DOHH2 (cell line): Measurements from ENCODE around the gene SCAPER.

Experiments used
- H3F3A ChIP-seq: fragments of 200-600 bp; sonication (generic), shearing (Covaris generic); 2 replicates; pipeline ENCODE4 v1.6.0; 2016; ENCODE audit warnings: antibody characterized with exemption, mild to moderate bottlenecking; ENCODE audit not compliant: control insufficient read depth, insufficient read depth
- H3K27ac ChIP-seq: fragments of 200-600 bp; sonication (generic); 2 replicates; pipeline ENCODE4 v1.5.1; 2014; ENCODE audit warnings: low read depth, mild to moderate bottlenecking, low read length, moderate library complexity
- H3K27me3 ChIP-seq: fragments of 200-600 bp; sonication (generic); 2 replicates; pipeline ENCODE4 v1.6.1; 2014; ENCODE audit warnings: mild to moderate bottlenecking, low read length, mixed read lengths; ENCODE audit not compliant: control insufficient read depth
- H3K36me3 ChIP-seq: fragments of 200-600 bp; sonication (generic); 2 replicates; pipeline ENCODE4 v1.6.1; 2014; ENCODE audit warnings: mild to moderate bottlenecking, low read length, moderate library complexity, mixed read lengths; ENCODE audit not compliant: control insufficient read depth
- H3K4me1 ChIP-seq: fragments of 200-600 bp; sonication (generic); 2 replicates; pipeline ENCODE4 v1.6.1; 2014; ENCODE audit warnings: mild to moderate bottlenecking, low read length, mixed read lengths; ENCODE audit not compliant: control insufficient read depth
- H3K4me2 ChIP-seq: fragments of 200-600 bp; sonication (generic); 2 replicates; pipeline ENCODE4 v1.6.0; 2014; ENCODE audit warnings: mild to moderate bottlenecking, low read length, moderate library complexity
- H3K4me3 ChIP-seq: fragments of 200-600 bp; sonication (generic); 2 replicates; pipeline ENCODE4 v1.5.1; 2014; ENCODE audit warnings: mild to moderate bottlenecking, low read length, mixed read lengths
- H3K79me2 ChIP-seq: fragments of 200-600 bp; sonication (generic); 2 replicates; pipeline ENCODE4 v1.6.1; 2014; ENCODE audit warnings: mild to moderate bottlenecking, low read length, mixed read lengths; ENCODE audit not compliant: control insufficient read depth
- H3K9me2 ChIP-seq: fragments of 200-600 bp; sonication (generic); replicated peaks from 2 replicates; pipeline ENCODE4 v1.6.1; 2014; ENCODE audit warnings: mild to moderate bottlenecking, low read length, mixed read lengths; ENCODE audit not compliant: control insufficient read depth
- H3K9me3 ChIP-seq: fragments of 200-600 bp; sonication (generic); 2 replicates; pipeline ENCODE4 v1.6.1; 2014; ENCODE audit warnings: antibody characterized with exemption, low read length, mixed read lengths; ENCODE audit not compliant: control insufficient read depth, insufficient read depth
- H4K20me1 ChIP-seq: fragments of 200-600 bp; sonication (generic); 2 replicates; pipeline ENCODE4 v1.6.0; 2014; ENCODE audit warnings: low read depth, mild to moderate bottlenecking, antibody characterized with exemption, low read length, moderate library complexity; ENCODE audit not compliant: control insufficient read depth, insufficient read depth
- EZH2phosphoT487 ChIP-seq: fragments of 200-600 bp; sonication (generic); IDR thresholded peaks from 2 replicates; pipeline ENCODE4 v1.6.1; 2017; ENCODE audit warnings: borderline replicate concordance, mild to moderate bottlenecking, antibody characterized with exemption, low read length, moderate library complexity, mixed read lengths
- TF ChIP-seq, protein P1 (sequence below): fragments of 200-600 bp; sonication (generic); IDR thresholded peaks from one replicate; pipeline ENCODE4 v1.5.1; 2014; ENCODE audit warnings: antibody characterized with exemption, mild to moderate bottlenecking, low read depth, low read length; ENCODE audit not compliant: poor library complexity, severe bottlenecking

Gene SCAPER

DNA sequence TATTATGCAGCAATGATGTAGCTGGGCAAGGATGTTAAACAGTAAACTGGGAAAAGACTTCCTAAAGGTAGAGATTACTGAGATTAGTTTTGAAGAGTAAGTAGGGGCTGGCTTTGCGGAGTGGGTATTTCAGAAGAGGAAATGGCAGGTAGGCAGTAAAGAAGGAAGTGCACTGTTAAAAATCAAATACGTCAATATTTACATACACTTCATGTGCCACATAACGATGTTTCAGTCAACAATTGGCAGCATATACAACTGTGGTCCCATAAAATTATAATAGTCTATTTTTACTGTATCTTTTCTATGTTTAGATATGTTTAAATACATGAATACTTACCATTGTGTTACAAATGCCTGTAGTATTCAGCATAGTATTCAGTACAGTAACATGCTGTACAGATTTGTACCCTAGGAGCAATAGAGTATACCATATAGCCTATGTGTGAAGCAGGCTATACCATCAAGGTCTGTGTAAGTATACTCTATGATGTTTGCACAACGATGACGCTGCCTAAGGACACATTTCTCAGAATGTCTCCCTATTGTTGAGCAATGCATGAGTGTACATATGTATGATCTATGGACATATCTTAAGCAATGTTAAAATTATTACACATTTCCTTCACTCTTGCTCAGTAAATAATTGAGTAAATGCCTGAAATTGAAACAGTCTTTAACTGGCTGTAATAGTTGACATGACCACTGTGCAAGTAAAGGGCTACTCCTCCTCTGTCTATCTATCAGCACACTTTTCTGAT lies 371.9 kb downstream of the SCAPER start:
- Histone ChIP-seq H3K9me3 (no peaks in the 10 kb centered on the region), H4K20me1 (no peaks in the 10 kb centered on the region), H3K4me2 (no peak overlapping the region), H3K4me3 (no peak overlapping the region), H3K9me2 (no peaks in the 10 kb centered on the region), H3K27ac (no peak overlapping the region), H3K36me3 (no peaks in the 10 kb centered on the region), H3F3A (no peaks in the 10 kb centered on the region), H3K27me3 (no peaks in the 10 kb centered on the region), H3K79me2 (no peaks in the 10 kb centered on the region), H3K4me1 (0 out of 2 replicates have a peak, but pooled peaks cover 3% of the 10 kb centered on the region)
- TF ChIP-seq, protein P1, sequence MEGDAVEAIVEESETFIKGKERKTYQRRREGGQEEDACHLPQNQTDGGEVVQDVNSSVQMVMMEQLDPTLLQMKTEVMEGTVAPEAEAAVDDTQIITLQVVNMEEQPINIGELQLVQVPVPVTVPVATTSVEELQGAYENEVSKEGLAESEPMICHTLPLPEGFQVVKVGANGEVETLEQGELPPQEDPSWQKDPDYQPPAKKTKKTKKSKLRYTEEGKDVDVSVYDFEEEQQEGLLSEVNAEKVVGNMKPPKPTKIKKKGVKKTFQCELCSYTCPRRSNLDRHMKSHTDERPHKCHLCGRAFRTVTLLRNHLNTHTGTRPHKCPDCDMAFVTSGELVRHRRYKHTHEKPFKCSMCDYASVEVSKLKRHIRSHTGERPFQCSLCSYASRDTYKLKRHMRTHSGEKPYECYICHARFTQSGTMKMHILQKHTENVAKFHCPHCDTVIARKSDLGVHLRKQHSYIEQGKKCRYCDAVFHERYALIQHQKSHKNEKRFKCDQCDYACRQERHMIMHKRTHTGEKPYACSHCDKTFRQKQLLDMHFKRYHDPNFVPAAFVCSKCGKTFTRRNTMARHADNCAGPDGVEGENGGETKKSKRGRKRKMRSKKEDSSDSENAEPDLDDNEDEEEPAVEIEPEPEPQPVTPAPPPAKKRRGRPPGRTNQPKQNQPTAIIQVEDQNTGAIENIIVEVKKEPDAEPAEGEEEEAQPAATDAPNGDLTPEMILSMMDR: no peak
- no peak for TF ChIP-seq EZH2phosphoT487

DNA sequence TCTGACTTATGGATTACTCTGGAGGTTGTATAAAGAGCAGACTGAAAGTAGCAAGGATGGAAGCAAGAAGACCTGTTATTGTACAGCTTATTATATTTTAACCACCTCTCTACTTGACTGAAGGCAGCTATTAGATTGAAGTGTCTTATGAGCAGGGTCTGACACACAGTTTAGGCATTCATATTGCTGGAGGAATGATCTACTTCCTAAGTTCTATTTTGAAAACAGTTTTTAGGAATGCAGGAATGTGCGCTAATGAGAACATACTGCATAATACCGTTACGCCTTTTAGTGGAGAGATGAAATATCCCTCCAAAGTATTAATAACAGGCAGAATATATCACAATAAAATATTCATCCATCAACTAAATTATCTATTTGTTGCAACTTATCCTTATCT lies 375.2 kb downstream of the SCAPER start:
- Histone ChIP-seq H3K9me3 (no peaks in the 10 kb centered on the region), H3K27me3 (no peaks in the 10 kb centered on the region), H4K20me1 (no peaks in the 10 kb centered on the region), H3K4me3 (no peak overlapping the region), H3K4me2 (no peak overlapping the region), H3K4me1 (0 out of 2 replicates have a peak, but pooled peaks cover 3% of the 10 kb centered on the region), H3F3A (no peaks in the 10 kb centered on the region), H3K36me3 (no peaks in the 10 kb centered on the region), H3K79me2 (no peaks in the 10 kb centered on the region), H3K27ac (no peak overlapping the region), H3K9me2 (no peaks in the 10 kb centered on the region)
- TF ChIP-seq EZH2phosphoT487: no peak
- TF ChIP-seq, protein P1: no peak

DNA sequence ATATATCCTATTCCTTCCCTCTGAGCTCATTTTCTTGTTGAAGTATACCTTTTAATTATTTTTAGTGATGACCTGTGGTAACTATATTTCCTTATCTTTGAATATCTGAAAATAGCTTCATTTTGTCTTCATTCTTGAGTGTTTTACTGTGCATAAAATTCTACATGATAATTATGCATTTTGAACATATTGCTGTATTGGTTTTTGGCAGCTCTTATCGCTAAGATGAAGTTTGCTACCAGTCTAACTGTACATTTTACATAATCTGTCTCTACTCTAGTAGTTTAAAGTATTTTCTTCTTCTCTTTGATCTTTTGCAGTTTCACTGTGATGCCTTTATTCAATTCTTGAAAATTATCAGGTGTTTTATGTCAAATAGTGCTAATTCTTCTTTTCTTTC lies 379.0 kb downstream of the SCAPER start:
- Histone ChIP-seq H4K20me1 (no peaks in the 10 kb centered on the region), H3K4me2 (no peak overlapping the region), H3K4me3 (no peak overlapping the region), H3K4me1 (peaks cover 16% of the 10 kb centered on the region), H3F3A (no peaks in the 10 kb centered on the region), H3K9me2 (no peaks in the 10 kb centered on the region), H3K27me3 (no peaks in the 10 kb centered on the region), H3K79me2 (no peaks in the 10 kb centered on the region), H3K9me3 (no peaks in the 10 kb centered on the region), H3K27ac (no peak overlapping the region), H3K36me3 (no peaks in the 10 kb centered on the region)
- no peak for TF ChIP-seq EZH2phosphoT487
- TF ChIP-seq, protein P1: no peak
